Nephron progenitor cell (in vitro differentiated cells): ENCODE measurements around the gene ERBB4.

Experiments used
- DNase-seq: peaks from one replicate; pipeline ENCODE4 v3.0.0; 2021
- H3K27ac Mint-ChIP-seq: 2 replicates; pipeline ENCODE4 v1.8.0; 2021; ENCODE audit warnings: mild to moderate bottlenecking, moderate library complexity, mixed read lengths
- H3K27me3 Mint-ChIP-seq: 2 replicates; pipeline ENCODE4 v1.8.0; 2021; ENCODE audit warnings: mild to moderate bottlenecking, low read depth, mixed read lengths; ENCODE audit not compliant: poor library complexity
- H3K36me3 Mint-ChIP-seq: 2 replicates; pipeline ENCODE4 v1.8.0; 2021; ENCODE audit warnings: low read depth, mixed read lengths
- H3K4me1 Mint-ChIP-seq: 2 replicates; pipeline ENCODE4 v1.8.0; 2021; ENCODE audit warnings: mixed read lengths
- H3K4me3 Mint-ChIP-seq: 2 replicates; pipeline ENCODE4 v1.8.0; 2021; ENCODE audit warnings: mild to moderate bottlenecking, moderate library complexity, mixed read lengths
- H3K9me3 Mint-ChIP-seq: 2 replicates; pipeline ENCODE4 v1.8.0; 2021; ENCODE audit warnings: mild to moderate bottlenecking, moderate library complexity, mixed read lengths
- TF ChIP-seq, protein P1 (sequence below): fragments of 200-600 bp; sonication (generic); IDR thresholded peaks from 2 replicates; pipeline ENCODE4 v1.5.0; 2021; ENCODE audit warnings: antibody characterized with exemption

The ERBB4 gene

DNA sequence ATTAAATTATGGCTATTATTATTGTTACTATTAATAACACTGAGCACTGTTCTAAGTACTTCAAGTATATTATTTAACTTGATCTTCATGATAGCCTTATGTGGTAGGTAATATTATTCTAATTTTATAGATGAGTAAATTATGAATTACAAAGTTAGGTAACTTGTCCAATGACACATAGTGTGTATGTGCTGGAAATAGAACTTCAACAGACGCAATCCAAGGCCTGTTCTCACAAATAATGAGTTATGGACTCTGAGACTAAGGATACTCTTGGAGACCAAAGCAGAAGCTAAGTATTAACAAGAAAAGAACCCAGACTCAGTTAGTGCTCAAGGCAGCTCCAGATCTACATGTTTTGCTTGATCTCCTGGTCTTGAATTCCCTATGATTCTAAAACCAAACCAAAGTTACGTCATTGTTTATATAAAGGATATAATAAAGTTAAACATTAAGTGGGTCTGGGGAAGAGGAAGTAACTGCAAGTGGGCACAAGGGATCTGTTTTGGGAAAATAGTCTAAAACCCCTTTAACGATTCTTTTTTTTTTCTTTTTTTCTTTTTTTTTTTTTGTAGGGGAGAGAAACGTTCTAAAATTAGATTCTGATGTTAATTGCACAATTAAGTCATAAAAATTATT, 211.3 kb downstream of the ERBB4 start:
- no peaks in the 10 kb centered on the region for H3K27me3 Mint-ChIP-seq
- H3K4me1 Mint-ChIP-seq: peaks cover 15% of the 10 kb centered on the region
- no peak overlapping the region for H3K4me3 Mint-ChIP-seq
- TF ChIP-seq, protein P1, sequence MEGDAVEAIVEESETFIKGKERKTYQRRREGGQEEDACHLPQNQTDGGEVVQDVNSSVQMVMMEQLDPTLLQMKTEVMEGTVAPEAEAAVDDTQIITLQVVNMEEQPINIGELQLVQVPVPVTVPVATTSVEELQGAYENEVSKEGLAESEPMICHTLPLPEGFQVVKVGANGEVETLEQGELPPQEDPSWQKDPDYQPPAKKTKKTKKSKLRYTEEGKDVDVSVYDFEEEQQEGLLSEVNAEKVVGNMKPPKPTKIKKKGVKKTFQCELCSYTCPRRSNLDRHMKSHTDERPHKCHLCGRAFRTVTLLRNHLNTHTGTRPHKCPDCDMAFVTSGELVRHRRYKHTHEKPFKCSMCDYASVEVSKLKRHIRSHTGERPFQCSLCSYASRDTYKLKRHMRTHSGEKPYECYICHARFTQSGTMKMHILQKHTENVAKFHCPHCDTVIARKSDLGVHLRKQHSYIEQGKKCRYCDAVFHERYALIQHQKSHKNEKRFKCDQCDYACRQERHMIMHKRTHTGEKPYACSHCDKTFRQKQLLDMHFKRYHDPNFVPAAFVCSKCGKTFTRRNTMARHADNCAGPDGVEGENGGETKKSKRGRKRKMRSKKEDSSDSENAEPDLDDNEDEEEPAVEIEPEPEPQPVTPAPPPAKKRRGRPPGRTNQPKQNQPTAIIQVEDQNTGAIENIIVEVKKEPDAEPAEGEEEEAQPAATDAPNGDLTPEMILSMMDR: no peak
- DNase-seq: no peak
- no peak overlapping the region for H3K27ac Mint-ChIP-seq
- no peaks in the 10 kb centered on the region for H3K9me3 Mint-ChIP-seq
- no peaks in the 10 kb centered on the region for H3K36me3 Mint-ChIP-seq

DNA sequence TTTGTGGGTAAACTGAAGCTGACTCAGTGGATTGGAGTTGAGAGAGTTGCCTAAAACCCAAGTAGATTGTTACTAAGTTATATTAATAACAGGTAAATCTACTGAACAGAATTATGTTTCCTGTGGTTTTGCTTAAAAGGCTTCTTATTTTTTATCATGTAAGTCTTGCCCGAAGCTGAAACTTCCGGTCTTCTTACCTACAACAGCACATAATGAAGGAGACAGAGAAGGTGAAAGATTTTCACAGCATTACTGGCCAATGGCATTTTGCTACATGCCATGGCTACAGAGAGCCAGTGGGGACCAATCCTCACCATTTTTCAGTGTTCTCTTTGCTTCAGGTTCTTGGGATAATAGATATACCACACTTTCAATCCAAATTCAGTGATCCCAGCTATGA, 220.0 kb downstream of the ERBB4 start:
- TF ChIP-seq, protein P1: no peak
- Mint-ChIP-seq H3K27ac (no peak overlapping the region), H3K36me3 (no peaks in the 10 kb centered on the region), H3K4me1 (peaks cover 10% of the 10 kb centered on the region), H3K27me3 (no peaks in the 10 kb centered on the region), H3K9me3 (no peaks in the 10 kb centered on the region), H3K4me3 (no peak overlapping the region)
- DNase-seq: no peak

DNA sequence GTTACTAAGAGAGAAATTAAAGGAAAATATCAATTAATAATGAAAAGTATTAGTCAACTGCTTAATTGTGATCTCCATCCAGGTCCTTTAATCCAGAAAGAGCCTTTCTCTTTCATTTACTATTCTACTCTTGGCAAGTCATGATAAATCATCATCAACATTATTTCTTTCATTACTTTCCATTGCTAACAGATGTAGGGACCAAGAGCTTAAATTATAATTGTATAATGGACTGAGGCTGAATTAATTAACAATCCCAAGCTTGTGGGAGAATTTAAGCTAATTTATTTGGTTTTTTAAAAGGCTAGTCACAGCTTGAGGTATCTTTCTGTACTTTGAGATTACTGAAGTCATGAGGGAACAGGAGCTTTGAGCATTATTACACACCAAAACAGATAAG, 223.9 kb downstream of the ERBB4 start:
- Mint-ChIP-seq H3K9me3 (no peaks in the 10 kb centered on the region), H3K36me3 (no peaks in the 10 kb centered on the region), H3K4me1 (peaks cover 5% of the 10 kb centered on the region)

DNA sequence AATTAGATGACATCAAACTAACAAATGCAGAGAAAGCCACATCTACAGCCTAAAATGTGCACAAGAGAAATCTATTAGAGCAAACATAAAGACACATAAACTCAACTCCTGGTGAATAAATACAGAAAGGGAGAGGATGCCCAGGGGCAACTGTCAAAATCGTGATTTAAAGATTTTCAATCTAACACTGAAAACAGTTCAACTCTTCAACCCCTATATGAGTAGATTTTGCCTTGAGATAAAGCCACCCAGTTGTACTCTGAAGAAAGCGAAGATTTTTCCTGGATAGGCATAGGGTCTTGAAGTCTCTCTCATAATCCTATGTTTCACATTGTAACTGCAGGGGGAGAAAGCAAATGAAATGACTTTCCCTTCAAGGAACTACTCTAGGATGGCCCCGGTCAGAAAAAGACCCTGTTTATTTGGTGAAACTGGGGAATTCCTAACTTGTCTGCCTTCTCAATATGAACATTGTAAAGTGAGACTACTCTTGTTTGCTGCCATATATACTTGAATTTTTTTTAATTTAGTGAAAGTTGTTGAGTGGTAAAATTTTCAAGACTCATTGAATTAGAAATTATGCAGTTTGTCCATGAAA, 226.7 kb downstream of the ERBB4 start:
- Mint-ChIP-seq H3K9me3 (no peaks in the 10 kb centered on the region), H3K27ac (no peak overlapping the region), H3K27me3 (peaks cover 3% of the 10 kb centered on the region), H3K4me3 (no peak overlapping the region), H3K36me3 (no peaks in the 10 kb centered on the region), H3K4me1 (no peaks in the 10 kb centered on the region)
- no peak for DNase-seq
- TF ChIP-seq, protein P1: no peak

More for the DNA sequence above, 223.9 kb downstream of the ERBB4 start:
- no peak overlapping the region for H3K4me3 Mint-ChIP-seq
- DNase-seq: no peak
- TF ChIP-seq, protein P1: no peak
- H3K27ac Mint-ChIP-seq: no peak overlapping the region
- peaks cover 3% of the 10 kb centered on the region for H3K27me3 Mint-ChIP-seq

DNA sequence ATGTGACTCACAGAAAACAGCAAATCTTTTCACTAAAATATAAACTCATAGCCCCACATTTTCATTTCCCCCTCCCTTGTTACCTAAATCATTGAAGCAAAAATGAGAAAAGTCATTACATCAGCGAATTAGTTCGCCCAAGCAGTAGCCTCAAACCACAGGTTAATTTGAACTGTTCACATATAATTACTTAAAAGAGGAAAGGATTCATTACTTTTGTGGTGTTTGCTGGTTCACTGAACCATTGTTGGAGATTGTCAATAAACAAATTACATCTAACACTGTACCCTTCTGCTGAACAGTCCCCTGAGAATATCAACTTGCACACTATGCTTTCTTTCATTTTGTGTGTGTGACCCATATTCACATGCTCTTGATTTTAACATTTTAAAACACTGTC, 238.7 kb downstream of the ERBB4 start:
- no peak for DNase-seq
- Mint-ChIP-seq H3K4me1 (no peaks in the 10 kb centered on the region), H3K4me3 (no peak overlapping the region), H3K9me3 (no peaks in the 10 kb centered on the region), H3K27me3 (peaks cover 7% of the 10 kb centered on the region), H3K27ac (no peak overlapping the region), H3K36me3 (no peaks in the 10 kb centered on the region)
- TF ChIP-seq, protein P1: no peak

DNA sequence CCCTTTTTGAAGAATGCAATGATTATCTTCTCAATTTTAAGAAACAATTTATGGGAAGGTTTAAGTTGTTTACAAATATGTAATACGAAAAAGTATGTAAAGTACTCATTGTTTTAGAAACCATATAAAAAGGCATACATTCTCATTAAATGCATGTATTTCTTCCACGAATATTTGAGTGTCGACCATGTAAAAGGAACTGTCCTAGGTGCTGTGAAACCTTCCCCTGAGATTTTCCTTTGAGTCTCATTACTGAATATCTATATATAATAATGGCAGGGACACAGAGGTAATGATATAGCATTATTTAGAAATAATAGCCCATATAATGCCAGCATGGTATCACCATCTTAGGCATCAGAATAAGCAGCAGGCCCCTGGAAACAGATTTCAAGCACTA, 239.3 kb downstream of the ERBB4 start:
- H3K4me3 Mint-ChIP-seq: no peak overlapping the region
- TF ChIP-seq, protein P1: no peak
- H3K27me3 Mint-ChIP-seq: peaks cover 7% of the 10 kb centered on the region
- no peaks in the 10 kb centered on the region for H3K4me1 Mint-ChIP-seq
- H3K27ac Mint-ChIP-seq: no peak overlapping the region
- DNase-seq: no peak
- no peaks in the 10 kb centered on the region for H3K9me3 Mint-ChIP-seq
- no peaks in the 10 kb centered on the region for H3K36me3 Mint-ChIP-seq
